Measurements from ENCODE around the gene PLA2G2F.

DNA sequence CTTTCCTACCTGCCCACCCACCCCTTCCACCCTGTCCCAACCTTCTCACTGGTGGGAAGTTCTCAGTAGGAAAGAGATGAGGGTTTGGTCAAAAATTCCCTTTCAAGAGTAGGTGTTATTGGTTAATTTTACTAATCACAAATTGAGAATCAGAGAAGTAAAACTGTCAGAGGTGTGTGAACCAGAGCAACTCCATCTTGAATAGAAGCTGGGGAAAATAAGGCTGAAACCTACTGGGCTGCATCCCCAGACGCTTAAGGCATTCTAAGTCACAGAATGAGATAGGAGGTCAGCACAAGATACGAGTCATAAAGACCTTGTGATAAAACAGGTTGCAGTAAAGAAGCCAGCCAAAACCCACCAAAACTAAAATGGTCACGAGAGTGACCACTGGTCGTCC lies 31.3 kb upstream of the PLA2G2F start:
- TF ChIP-seq, protein P1, sequence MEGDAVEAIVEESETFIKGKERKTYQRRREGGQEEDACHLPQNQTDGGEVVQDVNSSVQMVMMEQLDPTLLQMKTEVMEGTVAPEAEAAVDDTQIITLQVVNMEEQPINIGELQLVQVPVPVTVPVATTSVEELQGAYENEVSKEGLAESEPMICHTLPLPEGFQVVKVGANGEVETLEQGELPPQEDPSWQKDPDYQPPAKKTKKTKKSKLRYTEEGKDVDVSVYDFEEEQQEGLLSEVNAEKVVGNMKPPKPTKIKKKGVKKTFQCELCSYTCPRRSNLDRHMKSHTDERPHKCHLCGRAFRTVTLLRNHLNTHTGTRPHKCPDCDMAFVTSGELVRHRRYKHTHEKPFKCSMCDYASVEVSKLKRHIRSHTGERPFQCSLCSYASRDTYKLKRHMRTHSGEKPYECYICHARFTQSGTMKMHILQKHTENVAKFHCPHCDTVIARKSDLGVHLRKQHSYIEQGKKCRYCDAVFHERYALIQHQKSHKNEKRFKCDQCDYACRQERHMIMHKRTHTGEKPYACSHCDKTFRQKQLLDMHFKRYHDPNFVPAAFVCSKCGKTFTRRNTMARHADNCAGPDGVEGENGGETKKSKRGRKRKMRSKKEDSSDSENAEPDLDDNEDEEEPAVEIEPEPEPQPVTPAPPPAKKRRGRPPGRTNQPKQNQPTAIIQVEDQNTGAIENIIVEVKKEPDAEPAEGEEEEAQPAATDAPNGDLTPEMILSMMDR (IDR thresholded peaks at IDR 0.05): no peak
- TF ChIP-seq POLR2A (IDR thresholded peaks at IDR 0.05): no peak

Measured in vagina (tissue), 2 donors.